HG02588 (cell line): ENCODE measurements around the gene BTLA.
"Not testable (repeated sequence)": the region's sequence is repeated elsewhere in the genome, so short reads cannot be mapped to it uniquely, and the experiment has no call there.

Experiments used
- ATAC-seq: cut with Tn5 transposase; IDR thresholded peaks from one replicate; pipeline ENCODE4 v1.9.1; 2021; ENCODE audit warnings: mild to moderate bottlenecking, moderate library complexity; ENCODE audit not compliant: unreplicated experiment

The BTLA gene

GRCh38 chr3:112498914-112499711, at the start of gene BTLA:
Gene BTLA (minus strand): TSS chr3:112499472. CDS start chr3:112499358, 114 bp downstream.
- peak; percentile 52 for ATAC-seq

DNA sequence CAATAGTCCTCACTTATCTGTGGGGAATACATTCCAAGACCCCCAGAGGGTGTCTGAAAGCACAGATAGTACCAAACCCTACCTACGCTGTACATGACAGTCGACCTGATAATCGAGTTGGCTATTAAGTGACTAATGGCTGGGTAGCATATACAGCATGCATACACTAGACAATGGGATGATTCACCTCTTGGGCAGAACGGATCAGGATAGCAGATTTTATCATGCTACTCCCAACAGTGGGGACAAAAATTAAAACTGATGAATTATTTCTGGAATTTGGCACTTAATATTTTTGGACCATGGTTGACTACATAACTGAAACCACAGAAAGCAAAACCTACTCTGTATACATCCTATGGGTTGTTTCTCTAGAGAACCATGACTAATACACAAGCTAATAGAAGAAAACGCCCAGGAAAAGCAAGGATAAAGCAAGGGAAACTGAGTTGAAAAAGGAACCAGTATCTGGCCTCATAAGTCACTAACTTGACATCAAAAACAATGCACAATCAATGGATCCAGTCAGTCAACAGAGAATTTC, 47.0 kb upstream of the BTLA start:
- ATAC-seq: no peak

GRCh38 chr3:112539825-112540650, 40.8 kb upstream of the BTLA start:
- peak; percentile 91 for ATAC-seq

DNA sequence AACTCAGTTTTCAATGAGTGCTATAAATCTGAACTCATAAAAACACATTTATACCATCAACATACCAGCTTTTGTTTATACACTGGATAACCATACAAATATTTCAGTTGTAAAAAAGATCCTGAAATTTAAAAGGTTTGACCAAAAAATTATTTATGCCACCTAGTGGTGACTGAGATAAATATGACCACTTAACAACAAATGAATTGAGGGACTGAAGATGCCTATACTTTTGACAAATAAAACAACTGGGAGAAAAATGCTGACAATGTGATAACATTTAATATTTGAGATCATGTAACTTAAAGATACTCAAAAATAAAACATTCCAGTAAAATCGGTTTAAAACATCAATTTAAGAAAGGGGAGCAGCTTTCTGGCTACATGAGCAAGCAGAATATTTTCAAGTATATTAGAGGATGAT, 32.1 kb upstream of the BTLA start:
- no peak for ATAC-seq

DNA sequence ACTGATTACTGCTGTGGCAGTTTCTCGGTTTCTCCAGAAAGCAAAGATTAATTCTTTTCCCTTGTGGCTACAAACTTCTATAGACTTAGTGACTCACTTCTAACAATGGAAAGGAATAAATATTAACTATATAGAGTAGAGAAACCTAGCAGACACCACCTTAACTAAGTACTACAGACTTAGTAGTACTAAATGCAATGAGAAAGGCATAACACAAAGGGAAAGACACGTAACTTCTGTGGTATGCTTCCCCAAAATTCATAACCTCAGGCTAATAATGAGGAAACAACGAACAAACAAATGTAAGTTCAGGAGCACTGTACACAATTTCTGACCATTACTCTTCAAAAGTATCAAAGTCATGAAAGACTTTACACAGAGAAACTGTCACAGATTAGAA, 31.3 kb upstream of the BTLA start:
- no peak for ATAC-seq

DNA sequence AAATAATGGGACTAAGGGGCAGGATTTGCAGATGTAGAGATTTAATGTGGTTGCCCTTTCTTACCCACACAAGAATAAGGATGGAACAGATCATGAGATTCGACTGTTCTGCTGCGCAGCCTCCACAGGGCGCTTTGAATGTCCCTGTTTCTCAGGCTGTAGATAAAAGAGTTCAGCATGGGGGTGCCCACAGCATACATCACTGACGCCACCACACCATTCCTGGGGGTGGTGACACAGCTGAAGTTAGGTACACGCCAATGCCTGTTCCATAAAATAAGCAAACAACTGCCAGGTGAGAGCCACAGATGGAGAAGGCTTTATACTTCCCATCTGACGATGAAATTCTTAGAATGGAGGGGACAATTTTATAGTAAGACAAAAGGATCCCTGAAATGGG, 24.9 kb upstream of the BTLA start:
- ATAC-seq: not testable (repeated sequence)

DNA sequence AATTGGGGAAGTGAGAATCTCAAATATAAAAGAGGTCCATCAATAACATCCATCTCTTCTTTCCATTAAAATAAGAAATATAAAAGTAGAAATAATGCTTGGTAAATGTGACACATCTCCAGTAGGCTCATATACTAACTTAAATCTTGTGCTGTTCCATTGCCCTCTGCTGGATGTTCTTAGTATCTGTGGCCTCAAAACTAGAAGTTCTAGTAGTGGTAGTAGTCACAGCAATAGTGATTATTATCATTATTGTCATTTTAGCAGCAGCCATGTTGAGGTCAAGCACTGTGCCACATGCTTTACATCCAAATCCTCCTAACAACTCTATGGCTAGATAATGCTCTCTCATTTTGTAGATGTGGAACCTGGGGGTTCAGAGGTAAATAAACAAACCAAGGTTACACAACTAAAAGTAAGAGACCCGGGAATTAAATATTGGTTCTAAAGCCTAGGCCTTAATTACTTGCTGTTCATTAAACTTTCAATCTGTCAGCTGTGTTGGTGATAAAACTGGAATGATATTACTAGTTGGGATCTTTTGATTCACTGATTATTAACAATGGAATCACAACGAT, 20.2 kb upstream of the BTLA start:
- no peak for ATAC-seq

DNA sequence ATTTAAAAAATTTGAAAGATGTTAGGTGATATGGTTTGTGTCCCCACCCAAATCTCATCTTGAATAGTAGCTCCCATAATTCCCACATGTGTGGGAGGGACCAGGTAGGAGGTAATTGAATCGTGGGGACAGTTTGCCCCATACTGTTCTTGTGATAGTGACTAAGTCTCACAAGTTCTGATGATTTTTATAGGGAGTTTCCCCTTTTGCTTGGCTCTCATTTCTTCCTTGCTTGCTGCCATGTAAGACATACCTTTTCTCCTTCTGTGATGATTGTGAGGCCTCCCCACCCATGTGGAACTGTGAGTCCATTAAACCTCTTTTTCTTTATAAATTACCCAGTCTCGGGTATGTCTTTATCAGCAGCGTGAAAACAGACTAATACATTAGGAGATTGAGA, 19.7 kb upstream of the BTLA start:
- ATAC-seq: not testable (repeated sequence)

DNA sequence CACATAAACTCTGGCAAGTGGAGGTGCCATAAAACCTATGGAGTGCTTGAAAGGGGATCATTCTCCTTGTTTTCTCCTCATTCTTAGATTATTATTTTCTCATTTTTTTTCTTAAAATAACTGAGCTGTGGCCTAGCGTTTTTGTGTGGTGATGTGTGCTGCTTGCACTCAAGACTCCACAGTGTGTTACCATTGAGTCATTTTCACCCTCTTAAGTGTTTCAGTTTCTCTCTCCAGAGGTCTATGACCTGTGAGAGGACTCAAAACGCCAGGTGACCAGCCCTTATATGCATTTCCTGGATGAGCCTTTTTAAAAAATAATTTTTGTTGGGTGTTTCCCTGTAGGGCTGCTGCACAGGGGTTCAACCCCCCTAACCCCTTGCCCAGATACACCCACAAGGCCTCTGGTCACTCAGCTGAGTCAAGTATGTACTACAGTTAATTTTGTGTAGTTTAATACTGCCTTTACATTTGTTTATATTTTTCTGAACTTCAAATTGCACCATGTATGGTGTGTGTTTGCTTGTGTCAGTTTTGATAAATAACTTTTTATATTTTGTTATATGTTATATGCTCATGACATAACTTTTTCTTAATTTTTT, 15.4 kb upstream of the BTLA start:
- peak; percentile 100 for ATAC-seq

DNA sequence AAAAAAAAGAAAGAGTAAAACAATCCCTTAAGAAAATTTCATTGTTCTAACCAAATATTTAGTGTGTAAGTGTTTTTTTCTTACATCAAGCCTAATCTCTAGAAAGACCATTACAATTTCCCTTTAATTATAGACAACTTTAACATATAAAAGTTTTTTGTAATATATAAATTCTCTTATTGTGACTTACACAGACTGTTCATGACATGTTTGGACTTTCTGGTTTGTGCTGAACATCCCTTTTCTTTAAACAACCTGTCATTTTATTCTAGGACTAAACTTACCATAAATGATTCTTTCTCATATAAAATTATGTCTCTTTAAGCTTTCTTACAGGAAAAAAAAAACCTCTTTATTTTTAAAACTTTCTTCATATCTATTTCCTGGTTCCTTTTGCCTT, 13.0 kb upstream of the BTLA start:
- ATAC-seq: no peak

GRCh38 chr3:112508860-112509259, 9.6 kb upstream of the BTLA start:
- ATAC-seq: no peak

- ATAC-seq: no peak
Observed at GRCh38 chr3:112508261-112508660, 9.0 kb upstream of the BTLA start.

DNA sequence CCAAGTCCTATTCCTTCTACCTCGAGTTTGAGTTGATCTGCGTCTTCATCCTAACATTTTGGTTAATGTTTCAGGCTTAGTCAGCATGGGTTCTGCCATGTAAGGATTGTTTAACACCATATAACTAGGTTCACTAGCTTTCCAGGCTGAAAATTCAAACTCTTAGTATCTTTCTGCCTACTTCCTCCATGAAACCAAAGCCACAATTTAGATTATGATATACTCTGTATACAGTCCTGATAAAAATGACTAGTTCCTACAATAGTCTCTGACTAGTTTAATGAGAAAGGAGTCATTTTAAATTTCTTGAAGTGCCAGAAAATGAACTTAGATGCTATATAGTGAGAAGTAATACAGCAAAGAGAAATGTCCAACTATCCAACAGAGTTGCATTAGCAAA, 6.6 kb upstream of the BTLA start:
- ATAC-seq: no peak

DNA sequence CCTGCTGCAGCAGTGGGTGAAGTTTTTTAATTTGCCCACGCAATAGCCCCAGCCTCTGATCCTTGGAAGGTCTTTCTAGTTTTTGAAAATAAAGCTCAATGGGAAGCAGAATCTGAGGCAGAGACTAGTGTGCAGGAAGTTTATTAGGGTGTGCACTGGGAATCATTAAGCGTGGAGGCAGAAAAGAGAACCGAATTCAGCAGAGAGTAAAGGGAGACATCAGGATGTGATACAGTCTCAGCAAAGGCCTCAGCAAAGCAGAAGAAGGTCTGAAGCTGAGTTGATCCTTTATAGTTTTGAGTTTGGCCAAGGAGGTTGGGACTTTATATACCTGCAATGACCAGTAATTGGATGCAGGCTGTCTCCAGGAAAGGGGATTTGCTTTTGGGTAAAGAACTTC, 4.9 kb upstream of the BTLA start:
- ATAC-seq: no peak

DNA sequence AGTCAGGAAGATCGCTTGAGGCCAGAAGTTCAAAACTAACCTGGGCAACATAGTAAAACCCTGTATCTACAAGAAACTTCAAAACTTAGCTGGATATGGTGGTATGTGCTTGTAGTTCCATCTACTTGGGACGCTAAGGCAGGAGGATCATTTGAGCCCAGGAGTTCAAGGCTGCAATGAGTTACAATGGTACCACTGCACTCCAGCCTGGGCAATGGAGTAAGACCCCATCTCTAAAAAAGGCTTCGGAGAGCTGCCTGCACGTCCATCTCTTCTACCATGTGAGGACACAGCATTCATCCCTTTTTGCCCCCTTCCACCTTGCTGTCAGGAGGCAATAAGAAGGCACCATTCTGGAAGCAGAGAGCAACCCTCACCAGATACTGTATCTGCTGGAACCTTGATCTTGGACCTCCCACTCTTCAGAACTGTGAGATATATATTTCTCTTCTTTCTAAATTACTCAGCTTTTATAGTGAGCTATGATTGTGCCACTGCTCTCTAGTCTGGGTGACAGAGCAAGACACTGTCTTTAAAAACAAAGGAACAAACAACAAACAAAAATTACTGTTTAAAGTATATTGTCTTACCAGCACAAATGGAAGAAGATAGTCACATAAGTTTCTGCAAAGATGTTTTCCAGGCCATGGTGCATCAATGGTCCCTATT, 4.2 kb upstream of the BTLA start:
- ATAC-seq: no peak

- no peak for ATAC-seq
Observed at GRCh38 chr3:112500621-112501020, 1.3 kb upstream of the BTLA start.

- no peak for ATAC-seq
Observed at GRCh38 chr3:112497897-112498548, 1.2 kb downstream of the BTLA start.

GRCh38 chr3:112496366-112497067, 2.8 kb downstream of the BTLA start:
- no peak for ATAC-seq

GRCh38 chr3:112494448-112494767, 4.9 kb downstream of the BTLA start:
- ATAC-seq: not testable (repeated sequence)

DNA sequence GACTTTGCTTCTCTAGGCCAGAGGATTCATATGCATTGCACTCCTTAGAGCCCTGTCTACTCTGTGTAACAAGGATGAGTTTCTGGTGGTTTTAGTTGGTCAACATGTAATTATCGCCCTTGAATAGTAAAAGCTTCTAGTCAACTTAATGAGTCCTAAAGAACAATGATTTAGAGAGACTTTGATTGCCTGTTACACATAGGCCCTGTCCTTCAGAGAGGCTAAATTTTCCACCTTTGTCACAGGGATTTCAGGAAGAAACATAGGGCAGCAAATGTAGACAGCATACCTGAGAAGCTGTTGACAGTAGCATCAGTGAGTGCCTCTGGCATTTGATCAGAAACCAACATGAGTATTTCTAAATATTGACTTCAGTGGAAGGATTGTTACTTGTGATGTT, 7.1 kb downstream of the BTLA start:
- ATAC-seq: no peak
